HG02571 (cell line): ENCODE measurements around the gene KCNMA1.

ENCODE experiments used
- ATAC-seq: cut with Tn5 transposase; IDR thresholded peaks from one replicate; pipeline ENCODE4 v1.9.1; 2021; ENCODE audit warnings: mild to moderate bottlenecking, moderate library complexity; ENCODE audit not compliant: unreplicated experiment

KCNMA1 gene

GRCh38 chr10:77201135-77202106 lies 436.2 kb downstream of the KCNMA1 start:
- ATAC-seq = no peak

- no peak for ATAC-seq
These were observed 440.1 kb downstream of the KCNMA1 start for GRCh38 chr10:77197544-77197943.

DNA sequence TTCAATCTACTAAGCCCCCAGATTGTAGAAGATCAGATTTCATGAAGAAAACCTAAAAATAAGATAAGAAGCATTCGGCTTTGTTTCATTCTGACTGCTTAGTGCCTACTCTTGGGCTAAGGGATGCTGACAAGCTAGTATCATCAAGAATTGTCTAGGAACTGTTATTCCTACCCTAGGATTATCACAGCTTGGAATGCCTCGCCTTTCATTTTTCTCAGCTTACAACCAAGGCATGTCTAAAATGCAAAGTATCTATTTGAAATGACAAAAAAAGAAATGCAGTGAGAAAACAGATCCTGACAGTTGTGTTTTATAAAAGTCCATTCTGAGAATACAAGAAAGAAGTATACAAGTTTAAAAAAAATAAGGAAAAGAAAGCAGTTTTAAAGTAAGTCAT lies 441.0 kb downstream of the KCNMA1 start:
- no peak for ATAC-seq

DNA sequence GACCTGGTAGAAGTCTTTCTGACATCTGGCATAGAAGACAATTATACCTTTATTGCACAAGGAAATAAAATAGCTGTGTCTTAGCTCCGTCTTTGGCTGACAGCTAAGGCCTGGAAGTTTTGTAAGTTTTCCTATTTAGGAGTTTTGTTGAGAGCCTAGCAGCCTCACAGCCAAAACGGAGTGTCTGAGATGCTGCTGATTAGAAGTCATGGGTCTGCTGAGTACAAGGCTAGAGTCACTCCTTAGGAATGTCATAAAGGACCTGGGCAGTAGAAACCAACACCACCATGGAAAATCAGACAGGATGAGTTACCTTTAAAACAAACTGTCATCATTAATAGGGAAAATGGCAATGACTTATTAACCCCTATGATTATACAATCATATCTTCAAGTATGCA lies 442.5 kb downstream of the KCNMA1 start:
- ATAC-seq = no peak

- no peak for ATAC-seq
These were observed 444.6 kb downstream of the KCNMA1 start for GRCh38 chr10:77193001-77193400.

DNA sequence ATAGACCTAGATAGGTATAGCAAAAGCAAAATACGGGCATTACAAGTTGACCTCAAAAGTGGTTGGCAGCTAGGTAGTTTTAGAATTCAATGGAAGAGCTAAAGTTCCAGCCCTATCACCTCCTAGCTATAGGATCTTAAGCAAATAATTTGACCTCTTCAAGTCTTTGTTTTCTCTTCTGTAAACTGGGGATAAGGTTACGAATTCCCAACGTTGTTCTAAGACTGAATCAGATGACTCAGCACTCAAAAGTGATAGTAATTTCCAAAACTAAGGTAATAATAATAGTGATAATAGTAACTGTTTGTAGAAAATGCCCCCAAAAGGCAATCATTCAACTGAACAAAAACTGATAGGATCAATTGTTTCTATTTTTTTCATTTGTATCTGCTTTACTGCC lies 445.2 kb downstream of the KCNMA1 start:
- ATAC-seq = no peak

- no peak for ATAC-seq
These were observed 446.1 kb downstream of the KCNMA1 start for GRCh38 chr10:77191324-77192049.

DNA sequence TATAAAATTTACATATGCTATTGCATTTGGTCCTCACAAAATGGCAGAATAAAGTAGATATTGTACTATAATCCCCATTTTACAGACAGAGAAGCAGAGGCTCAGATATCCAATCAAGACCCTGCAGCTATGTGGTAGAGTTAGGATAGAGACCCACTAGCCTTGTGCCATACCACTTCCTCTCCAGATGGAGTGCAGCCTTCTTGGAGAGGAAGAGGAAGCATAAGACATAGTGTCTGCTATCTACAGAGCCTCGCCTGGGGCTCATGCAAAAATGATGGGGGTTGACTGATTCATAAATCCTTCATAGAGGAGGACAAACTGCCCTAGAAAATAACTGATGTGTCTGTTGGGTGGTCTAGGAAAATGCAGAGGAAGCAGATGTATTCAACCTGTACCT lies 447.3 kb downstream of the KCNMA1 start:
- no peak for ATAC-seq

DNA sequence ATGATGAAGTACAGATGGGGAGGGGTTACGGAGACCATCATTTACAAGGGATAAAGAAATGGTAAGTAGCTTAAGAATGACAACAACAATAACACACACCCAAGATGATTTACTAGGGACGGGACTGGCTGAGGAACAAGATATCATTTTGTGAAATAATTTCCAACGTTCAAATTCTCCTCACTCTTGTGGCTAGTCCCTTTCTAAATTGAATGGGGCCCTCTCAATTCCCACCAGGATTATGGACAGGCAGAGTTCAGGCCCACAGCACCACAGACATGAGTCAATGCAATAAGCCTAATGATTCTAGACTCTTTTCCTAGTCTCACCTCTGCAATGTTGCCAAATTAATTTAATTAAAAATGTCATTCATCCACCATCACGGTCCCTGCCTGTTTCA lies 448.1 kb downstream of the KCNMA1 start:
- no peak for ATAC-seq

DNA sequence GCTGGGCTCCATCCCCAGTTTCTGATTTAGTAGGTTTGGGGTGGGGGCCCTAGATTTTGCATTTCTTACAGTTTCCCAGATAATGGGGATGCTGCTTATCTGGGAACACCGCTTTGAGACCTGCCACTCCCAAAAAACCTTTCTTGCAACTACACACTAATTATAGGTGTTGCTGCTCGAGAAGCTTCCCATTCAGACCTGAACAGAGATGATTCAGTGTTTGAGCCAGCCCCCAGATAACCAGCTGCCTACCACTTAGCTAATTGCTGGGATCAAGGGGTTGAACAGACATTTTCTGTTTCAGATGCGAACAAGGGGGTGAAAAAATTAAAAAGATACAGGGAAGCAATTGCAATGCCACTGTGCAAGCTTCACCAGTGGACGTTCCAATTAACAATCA lies 448.5 kb downstream of the KCNMA1 start:
- ATAC-seq = no peak

GRCh38 chr10:77188521-77188920 lies 449.1 kb downstream of the KCNMA1 start:
- ATAC-seq = no peak

DNA sequence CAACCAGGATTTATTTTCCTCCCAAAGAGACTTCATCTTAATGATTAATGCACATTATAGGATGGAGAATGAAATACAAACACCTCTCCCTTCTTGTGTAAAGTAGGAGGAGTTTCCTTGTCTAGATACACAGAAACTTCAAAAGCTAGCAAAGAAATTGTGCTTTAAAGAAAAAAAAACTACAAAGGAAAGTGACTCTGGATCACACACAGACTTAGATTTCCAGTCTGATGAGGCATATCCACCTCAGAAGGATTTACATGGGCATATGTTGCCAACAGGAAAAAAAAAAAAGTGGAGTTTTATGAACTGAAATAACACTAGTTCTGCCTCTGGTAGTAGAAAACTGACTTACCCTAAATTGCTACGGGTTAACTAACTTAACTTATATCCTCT lies 449.6 kb downstream of the KCNMA1 start:
- no peak for ATAC-seq

DNA sequence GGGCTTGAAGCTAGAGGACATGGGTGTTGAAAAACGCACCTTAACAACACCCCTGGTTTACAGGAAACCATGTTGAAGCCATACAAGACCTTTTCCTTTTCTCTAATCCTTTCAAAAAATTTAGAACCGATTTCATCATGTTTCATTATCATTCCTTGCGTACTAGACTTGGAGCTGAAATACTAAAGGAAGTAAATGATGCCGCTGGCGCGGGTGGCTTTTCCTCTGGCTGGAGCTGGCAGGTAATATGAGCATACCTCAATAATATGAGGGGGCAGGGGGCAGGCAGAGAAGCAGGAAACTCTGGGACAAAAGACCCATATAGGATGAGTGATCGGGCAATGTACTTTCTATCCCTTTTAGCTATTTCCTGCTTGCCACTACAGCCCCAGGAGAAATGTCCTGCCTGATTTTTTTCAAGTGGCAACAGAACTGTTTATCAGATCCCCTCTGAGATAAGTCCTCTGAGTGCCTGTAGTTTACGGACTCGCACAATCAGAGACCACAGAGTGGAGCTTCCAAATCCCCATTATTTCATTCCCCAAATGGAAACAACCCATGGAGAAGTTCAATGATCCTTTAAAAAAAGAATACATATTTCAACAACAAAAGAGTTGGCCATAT lies 450.1 kb downstream of the KCNMA1 start:
- ATAC-seq = no peak

DNA sequence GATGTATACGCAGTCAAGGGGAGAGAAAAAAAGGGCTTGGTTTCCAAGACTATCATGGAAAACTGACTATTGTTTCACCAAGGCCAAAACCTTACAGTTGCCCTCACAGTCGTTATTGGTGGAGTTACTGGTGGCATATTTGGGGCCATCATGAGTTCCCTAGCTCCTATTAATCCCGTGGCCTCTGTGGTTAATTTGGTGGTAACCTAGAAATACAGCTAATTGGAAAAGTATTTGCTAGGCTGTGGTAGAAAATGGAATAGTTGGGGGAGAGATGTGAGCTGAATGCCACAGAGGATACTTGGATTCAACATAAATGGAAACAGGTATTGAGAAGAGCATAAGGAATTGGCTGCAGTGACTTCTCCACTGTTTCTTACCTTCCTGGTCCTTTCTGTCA lies 450.7 kb downstream of the KCNMA1 start:
- no peak for ATAC-seq

GRCh38 chr10:77185696-77186095 lies 451.9 kb downstream of the KCNMA1 start:
- ATAC-seq = no peak

GRCh38 chr10:77182803-77183202 lies 454.8 kb downstream of the KCNMA1 start:
- no peak for ATAC-seq

- no peak for ATAC-seq
These were observed 456.8 kb downstream of the KCNMA1 start for GRCh38 chr10:77180794-77181193.

DNA sequence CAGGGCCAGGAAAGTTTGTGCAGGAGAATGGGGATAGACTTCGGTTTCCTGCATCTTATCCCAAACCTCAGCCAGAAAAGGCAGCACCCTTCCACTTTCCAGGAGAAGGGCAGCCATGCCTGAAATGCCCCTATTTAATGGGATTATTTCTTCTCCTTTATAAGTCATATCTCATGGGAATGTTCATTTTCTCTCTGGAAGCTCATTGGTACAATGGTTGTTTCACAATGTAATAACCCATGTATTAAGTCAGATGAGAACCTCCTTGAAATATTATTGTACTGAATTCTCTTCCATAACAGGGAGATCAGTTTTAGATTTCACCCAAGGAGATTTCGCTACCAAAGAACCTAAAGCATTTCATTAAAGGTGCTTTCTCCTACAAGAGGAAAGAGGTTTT lies 457.5 kb downstream of the KCNMA1 start:
- no peak for ATAC-seq

DNA sequence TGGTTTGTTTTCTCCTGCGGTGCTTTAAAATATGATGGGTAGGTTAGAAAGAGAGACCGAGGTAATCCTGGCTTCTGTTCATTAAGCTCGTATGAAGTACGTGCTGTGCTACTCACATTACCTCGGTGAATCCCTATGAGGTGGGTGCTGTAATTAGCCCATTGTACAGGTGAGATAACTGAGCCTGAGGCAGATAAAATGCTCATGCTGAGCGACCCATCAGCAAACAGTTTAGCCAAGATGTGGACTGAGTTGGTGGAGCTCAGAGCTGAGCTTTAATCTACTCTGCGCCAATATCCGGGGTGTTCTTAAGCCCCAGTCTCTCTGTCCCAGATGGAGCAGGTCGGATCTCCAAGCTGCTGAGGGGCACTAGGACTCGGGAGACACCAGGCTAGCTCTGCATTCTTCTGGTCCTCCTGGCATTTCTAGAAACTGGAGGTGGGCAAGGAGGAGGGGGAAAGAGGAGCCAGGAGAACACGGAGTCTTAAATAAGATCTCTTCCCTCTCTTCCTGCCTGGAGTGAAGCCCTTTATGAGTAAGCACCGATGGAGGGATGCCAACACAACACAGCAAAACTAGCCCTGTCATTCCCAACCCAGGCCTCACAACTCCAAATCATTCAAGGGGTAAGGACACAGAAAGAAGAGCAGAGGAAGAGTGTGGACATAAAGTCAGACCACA lies 458.5 kb downstream of the KCNMA1 start:
- ATAC-seq = no peak

DNA sequence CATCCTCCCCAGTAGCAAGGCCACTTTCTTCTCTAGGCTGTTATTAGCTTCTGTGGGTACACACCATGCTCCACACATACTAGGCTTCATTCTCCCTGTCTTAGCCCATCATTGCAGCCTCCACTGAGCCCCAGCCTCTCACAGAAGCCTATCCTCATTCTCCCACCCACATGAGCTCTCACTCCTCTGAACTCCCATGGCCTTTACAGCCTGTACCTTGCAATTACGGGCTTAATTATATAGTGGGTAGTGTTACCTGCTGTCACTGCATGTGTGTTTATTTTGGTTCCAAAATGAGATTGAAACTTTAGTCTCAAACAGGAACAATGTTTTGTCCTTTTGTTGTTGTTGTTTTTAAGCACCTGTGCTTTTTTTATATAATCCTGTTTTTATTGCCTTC lies 460.0 kb downstream of the KCNMA1 start:
- no peak for ATAC-seq

- no peak for ATAC-seq
These were observed 460.4 kb downstream of the KCNMA1 start for GRCh38 chr10:77177161-77177560.
